GM12872 (cell line): Measurements from ENCODE around the gene CDK2AP2.

Experiments used
- TF ChIP-seq, protein P1 (sequence below): IDR thresholded peaks from 3 replicates; pipeline ENCODE4 v1.5.1; 2011; ENCODE audit warnings: low read depth, mild to moderate bottlenecking, low read length, moderate library complexity; ENCODE audit not compliant: insufficient read depth

Gene CDK2AP2

DNA sequence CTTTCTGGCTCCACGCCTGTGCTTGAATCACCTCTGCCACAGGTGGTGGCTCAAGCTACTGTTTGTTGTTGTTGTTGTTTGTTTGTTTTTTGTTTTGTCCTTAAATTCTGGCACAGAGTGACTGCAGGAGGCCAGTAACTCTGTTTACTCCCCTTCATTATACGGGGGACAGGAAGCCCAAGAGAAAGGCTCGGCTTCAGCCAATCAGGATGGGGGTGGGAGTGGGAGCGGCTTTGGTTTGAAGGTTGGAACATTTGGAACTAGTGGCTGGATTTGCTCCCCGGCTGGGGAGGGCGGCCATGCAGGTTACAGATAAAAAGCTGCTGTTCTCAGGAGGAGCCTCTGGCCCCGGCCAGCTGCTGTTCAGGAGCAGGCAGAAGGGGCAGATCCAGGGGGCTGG lies 35.0 kb upstream of the CDK2AP2 start:
- TF ChIP-seq, protein P1, sequence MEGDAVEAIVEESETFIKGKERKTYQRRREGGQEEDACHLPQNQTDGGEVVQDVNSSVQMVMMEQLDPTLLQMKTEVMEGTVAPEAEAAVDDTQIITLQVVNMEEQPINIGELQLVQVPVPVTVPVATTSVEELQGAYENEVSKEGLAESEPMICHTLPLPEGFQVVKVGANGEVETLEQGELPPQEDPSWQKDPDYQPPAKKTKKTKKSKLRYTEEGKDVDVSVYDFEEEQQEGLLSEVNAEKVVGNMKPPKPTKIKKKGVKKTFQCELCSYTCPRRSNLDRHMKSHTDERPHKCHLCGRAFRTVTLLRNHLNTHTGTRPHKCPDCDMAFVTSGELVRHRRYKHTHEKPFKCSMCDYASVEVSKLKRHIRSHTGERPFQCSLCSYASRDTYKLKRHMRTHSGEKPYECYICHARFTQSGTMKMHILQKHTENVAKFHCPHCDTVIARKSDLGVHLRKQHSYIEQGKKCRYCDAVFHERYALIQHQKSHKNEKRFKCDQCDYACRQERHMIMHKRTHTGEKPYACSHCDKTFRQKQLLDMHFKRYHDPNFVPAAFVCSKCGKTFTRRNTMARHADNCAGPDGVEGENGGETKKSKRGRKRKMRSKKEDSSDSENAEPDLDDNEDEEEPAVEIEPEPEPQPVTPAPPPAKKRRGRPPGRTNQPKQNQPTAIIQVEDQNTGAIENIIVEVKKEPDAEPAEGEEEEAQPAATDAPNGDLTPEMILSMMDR: no peak

DNA sequence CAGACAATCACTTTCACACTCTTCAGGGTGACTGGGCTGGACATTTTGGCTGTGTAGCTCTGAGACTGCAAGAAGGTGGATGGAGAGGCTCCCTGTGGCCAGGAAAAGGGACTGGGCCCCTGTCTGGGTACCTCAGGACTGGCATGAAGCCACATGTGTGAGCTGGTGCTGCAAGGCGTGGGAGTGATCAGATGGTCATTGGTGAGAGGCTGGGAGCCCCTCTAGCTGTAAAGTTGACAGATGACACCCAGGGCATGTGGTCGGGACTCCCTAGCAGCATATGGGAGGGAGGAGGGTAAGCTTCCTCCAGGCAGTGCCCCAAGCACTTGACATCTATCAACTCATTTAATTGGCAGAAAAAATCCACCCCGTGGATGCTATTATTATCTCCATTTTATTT lies 34.2 kb upstream of the CDK2AP2 start:
- TF ChIP-seq, protein P1: no peak

DNA sequence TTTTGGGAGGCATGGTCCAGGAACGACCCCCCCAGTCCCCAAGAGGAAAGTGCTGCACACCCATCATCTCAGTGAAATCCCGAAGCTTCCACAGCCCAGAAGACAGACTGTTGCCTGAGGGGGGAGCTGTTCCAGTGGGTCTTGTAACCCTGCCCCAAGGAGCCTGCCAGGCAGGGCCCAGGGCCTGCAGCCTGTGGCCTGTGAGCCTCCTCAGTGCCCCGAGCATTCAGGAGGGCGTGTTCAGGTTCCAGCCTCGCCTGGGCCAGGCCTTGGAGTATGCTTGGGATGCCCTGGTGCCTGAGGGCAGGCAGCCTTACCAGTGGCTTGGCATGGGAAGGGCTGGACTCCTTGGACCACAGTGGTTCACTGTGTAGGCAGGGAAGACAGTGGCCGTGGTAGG lies 33.2 kb upstream of the CDK2AP2 start:
- TF ChIP-seq, protein P1: no peak

DNA sequence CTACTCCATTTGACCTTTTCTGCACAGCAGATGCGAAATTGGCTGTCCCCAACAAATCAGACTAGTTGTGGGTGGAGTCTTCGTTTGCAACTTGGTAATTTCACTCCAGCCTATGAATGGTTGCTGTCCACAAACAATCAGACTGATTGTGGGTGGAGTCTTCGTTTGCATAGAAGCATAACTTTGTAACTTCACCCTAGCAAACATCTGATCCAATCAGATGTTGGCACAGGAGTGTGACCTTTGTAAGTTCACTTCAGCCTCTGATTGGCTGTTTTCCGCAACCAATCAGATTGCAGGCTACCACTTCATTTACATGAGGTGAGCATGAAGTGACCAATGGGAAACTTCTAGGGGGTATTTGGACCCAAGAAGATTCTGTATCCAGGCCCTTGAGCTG lies 31.6 kb upstream of the CDK2AP2 start:
- TF ChIP-seq, protein P1: no peak

DNA sequence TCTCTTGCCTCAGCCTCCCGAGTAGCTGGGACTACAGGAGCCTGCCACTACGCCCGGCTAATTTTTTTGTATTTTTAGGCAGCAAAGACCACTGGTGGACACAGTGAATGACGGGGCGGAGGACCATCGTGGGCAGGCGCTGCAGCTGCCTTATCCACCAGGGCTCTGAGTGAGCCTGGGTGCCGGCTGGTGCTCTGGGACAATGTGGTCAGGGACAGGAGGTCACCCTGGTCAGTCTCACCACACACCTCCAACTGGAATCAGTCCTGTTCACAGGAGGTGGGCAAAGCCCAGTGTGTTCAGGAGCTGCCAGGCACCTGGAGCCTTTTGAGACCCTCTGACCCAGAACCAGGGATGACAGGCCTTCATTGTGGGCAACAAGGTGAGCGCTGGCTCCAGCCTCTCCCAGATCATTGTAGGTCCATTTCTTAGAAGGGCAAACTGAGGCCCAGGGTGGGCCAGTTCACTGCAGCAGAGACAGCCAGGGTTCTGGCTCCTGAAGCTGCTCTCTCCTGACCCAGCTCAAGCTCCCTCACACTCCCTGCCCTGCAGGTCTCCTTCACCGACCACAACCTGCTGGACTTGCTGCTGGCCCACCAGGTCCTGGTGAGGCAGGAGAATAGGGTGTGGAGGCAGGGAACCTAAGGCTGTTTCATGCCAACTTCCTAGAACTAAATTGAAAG lies 31.0 kb upstream of the CDK2AP2 start:
- TF ChIP-seq, protein P1: no peak

DNA sequence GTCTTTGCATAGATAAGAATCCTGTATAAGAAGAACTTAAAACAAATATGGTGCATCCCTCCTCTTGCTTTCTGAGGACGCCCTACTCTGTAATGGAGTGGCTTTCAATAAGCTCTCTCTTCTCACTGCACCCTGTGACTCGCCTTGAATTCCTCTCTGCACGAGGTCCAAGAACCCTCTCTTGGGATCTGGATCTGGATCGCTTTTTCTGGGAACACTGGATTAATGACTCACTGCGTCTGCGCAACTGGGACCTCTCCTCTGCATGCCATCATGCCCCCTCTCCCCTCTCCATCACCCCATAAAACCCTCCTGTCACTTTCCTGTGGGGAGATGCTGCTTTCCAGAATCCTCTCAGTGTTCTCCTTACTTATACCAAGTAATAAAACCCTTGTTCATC lies 30.3 kb upstream of the CDK2AP2 start:
- TF ChIP-seq, protein P1: no peak

DNA sequence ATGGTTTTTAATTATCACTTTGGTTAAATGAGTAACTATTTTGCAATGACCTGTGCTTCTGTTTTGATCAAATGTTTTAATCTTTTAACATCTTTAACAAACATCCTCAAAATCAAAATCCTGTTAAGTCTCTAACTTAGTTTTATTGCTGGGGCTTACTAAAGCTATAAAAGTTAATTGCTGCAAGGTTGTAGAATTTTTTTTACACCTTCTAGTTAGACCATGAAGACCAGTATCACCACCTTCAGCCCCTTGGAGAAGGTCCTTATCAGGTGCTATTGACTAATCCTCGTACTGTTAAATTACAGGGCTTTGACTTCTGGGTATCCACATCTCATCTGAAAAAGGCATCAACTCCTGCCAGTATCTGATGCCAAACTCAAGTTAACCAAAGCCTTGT lies 27.6 kb upstream of the CDK2AP2 start:
- TF ChIP-seq, protein P1: no peak
